ENCODE measurements around the gene ACP6. TPM values are rescaled to one million over a fixed set of nuclear protein-coding genes. Genes with fewer than 3 reads are reported as not detected.
"Not testable (repeated sequence)": the region's sequence is repeated elsewhere in the genome, so short reads cannot be mapped to it uniquely, and the experiment has no call there.

ACP6 gene
- total RNA-seq, 3 donors from 2014 or later = 20.8 to 22.6 (median 22.3) TPM

DNA sequence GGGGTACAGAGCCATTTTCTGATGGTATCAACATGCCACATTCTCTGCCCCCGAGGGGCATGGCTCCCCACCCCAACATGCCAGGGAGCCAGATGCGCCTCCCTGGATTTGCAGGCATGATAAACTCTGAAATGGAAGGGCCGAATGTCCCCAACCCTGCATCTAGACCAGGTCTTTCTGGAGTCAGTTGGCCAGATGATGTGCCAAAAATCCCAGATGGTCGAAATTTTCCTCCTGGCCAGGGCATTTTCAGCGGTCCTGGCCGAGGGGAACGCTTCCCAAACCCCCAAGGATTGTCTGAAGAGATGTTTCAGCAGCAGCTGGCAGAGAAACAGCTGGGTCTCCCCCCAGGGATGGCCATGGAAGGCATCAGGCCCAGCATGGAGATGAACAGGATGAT is 50.6 kb downstream of the ACP6 start:
- Histone ChIP-seq H3K4me1 (ENCODE audit: low read depth) (no peaks in the 10 kb centered on the region), H3K9me3 (no peaks in the 10 kb centered on the region), H3K36me3 (ENCODE audit: low read depth) (no peaks in the 10 kb centered on the region), H3K4me3 (no peak overlapping the region)
- DNase-seq (no peak), ATAC-seq (no peak)
- intact Hi-C loops (cut with DNase I, micrococcal nuclease) = loop anchor here (10.0 kb wide), 2 partner anchors 105 to 125 kb away; no protein-coding TSS in a partner anchor
- TF ChIP-seq, protein P1, sequence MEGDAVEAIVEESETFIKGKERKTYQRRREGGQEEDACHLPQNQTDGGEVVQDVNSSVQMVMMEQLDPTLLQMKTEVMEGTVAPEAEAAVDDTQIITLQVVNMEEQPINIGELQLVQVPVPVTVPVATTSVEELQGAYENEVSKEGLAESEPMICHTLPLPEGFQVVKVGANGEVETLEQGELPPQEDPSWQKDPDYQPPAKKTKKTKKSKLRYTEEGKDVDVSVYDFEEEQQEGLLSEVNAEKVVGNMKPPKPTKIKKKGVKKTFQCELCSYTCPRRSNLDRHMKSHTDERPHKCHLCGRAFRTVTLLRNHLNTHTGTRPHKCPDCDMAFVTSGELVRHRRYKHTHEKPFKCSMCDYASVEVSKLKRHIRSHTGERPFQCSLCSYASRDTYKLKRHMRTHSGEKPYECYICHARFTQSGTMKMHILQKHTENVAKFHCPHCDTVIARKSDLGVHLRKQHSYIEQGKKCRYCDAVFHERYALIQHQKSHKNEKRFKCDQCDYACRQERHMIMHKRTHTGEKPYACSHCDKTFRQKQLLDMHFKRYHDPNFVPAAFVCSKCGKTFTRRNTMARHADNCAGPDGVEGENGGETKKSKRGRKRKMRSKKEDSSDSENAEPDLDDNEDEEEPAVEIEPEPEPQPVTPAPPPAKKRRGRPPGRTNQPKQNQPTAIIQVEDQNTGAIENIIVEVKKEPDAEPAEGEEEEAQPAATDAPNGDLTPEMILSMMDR (IDR thresholded peaks at IDR 0.05) = no peak

DNA sequence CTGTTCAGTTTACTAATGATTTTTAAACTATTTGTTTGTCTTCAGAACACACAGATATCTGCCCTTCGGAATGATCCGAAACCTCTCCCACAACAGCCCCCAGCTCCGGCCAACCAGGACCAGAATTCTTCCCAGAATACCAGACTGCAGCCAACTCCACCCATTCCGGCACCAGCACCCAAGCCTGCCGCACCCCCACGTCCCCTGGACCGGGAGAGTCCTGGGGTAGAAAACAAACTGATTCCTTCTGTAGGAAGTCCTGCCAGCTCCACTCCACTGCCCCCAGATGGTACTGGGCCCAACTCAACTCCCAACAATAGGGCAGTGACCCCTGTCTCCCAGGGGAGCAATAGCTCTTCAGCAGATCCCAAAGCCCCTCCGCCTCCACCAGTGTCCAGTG is 51.6 kb downstream of the ACP6 start:
- TF ChIP-seq, protein P1 (IDR thresholded peaks at IDR 0.05) = no peak
- Histone ChIP-seq H3K9me3 (no peaks in the 10 kb centered on the region), H3K4me1 (ENCODE audit: low read depth) (no peaks in the 10 kb centered on the region), H3K36me3 (ENCODE audit: low read depth) (no peaks in the 10 kb centered on the region), H3K4me3 (no peak overlapping the region)
- DNase-seq (no peak), ATAC-seq (no peak)
- intact Hi-C loops (cut with DNase I, micrococcal nuclease) = no loop called here

DNA sequence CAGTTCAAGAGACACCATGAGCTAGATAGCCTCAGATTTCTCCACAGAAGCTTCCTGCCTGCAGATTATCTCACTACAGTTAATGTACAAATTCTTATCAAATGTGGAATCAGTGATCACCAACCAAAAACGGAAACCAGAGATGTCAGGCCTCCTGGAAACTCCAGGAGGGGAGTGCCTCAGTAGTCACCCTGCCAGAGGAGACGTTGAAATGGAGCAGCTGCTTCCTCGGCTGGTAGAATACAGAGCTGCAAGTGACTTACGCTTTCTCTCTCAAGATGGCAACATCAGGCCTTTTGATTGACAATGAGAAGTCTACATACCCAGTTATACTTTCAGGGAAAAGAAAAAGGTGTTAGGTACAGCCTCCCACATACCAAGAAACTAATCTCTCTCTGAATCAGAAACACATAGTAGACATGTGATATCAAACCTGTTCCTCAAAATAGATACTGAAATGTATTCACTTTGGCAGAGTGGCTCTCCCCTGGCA is 52.2 kb downstream of the ACP6 start:
- ATAC-seq (no peak), DNase-seq (no peak)
- Histone ChIP-seq H3K9me3 (no peaks in the 10 kb centered on the region), H3K4me3 (no peak overlapping the region), H3K36me3 (ENCODE audit: low read depth) (no peaks in the 10 kb centered on the region), H3K4me1 (ENCODE audit: low read depth) (no peaks in the 10 kb centered on the region)
- intact Hi-C loops (cut with DNase I, micrococcal nuclease) = no loop called here
- TF ChIP-seq, protein P1 (IDR thresholded peaks at IDR 0.05) = no peak

DNA sequence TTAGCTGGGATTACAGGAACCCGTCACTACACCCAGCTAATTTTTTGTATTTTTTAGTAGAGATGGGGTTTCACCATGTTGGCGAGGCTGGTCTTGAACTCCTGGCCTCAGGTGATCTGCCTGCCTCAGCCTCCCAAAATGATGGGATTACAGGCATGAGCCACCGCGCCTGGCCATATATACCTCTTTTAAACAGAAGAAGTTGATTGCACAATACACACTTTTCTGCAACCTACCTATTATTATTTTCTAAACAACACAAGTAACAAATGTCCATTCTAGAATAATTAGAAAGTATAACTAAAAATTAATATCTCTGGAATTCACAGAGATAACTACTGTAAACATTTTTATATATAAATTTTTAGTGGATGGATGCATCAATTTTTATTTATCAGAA is 55.4 kb downstream of the ACP6 start:
- H3K36me3 ChIP-seq (ENCODE audit: low read depth); intact Hi-C loops (cut with DNase I, micrococcal nuclease); H3K4me1 ChIP-seq (ENCODE audit: low read depth); ATAC-seq; DNase-seq; H3K9me3 ChIP-seq; H3K4me3 ChIP-seq: not testable (repeated sequence)

DNA sequence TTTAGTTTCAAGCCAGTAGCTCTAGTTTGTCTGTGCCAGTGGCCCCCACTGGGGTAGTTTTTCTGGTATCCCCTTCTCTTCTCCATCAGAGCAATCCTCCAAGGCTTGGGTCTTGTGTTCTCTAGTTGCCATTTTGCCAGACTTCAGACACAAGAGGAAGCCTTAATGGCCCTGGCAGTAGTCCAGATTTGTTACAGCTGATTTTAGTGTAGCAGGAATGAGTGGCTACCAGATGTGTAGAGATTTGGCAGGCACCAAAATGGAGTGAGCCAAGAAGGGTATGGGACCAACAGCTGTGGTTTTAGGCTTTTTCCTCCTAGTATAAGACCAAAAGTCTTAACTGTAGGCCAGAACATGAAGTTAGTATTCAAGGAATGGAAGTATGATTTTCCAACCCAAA is 56.8 kb downstream of the ACP6 start:
- no peaks in the 10 kb centered on the region for H3K4me1 ChIP-seq (ENCODE audit: low read depth)
- DNase-seq (no peak), ATAC-seq (no peak)
- H3K4me3 ChIP-seq = no peak overlapping the region
- H3K9me3 ChIP-seq = no peaks in the 10 kb centered on the region
- intact Hi-C loops (cut with DNase I, micrococcal nuclease) = no loop called here
- TF ChIP-seq, protein P1 (IDR thresholded peaks at IDR 0.05) = no peak
- H3K36me3 ChIP-seq (ENCODE audit: low read depth) = no peaks in the 10 kb centered on the region

DNA sequence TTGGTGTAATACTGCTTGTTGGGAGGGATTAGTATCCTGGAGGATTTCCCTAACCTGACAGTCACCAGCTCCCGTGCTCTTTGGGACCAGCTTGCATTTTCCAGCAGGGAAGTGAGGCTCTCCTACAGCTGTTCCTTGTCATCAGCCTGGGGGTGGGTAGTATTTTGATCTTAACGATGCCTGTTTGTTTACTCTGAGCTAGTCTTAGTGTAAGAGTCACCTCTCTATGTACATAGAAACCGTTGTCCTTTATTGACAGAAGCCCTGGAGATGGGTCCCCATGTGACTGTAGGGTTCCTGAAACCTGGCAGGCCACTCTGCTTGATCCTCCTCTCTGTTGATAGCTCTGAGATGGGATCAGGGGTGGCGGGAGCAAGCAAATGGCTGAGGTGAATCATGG is 58.0 kb downstream of the ACP6 start:
- Histone ChIP-seq H3K4me1 (ENCODE audit: low read depth) (no peaks in the 10 kb centered on the region), H3K36me3 (ENCODE audit: low read depth) (no peaks in the 10 kb centered on the region), H3K4me3 (no peak overlapping the region), H3K9me3 (no peaks in the 10 kb centered on the region)
- ATAC-seq (peak; percentile 52), DNase-seq (no peak)
- TF ChIP-seq, protein P1 (IDR thresholded peaks at IDR 0.05) = no peak
- intact Hi-C loops (cut with DNase I, micrococcal nuclease) = no loop called here

All from mucosa of descending colon (tissue), 3 donors.